ENCODE measurements around the gene VASN.

VASN gene

GRCh38 chr16:4373356-4373908, 1.8 kb downstream of the VASN start:
- DNase-seq = no peak

GRCh38 chr16:4373909-4374742, 2.5 kb downstream of the VASN start:
- DNase-seq = peak; percentile 26

GRCh38 chr16:4375717-4376116, 4.1 kb downstream of the VASN start:
- DNase-seq = no peak

DNA sequence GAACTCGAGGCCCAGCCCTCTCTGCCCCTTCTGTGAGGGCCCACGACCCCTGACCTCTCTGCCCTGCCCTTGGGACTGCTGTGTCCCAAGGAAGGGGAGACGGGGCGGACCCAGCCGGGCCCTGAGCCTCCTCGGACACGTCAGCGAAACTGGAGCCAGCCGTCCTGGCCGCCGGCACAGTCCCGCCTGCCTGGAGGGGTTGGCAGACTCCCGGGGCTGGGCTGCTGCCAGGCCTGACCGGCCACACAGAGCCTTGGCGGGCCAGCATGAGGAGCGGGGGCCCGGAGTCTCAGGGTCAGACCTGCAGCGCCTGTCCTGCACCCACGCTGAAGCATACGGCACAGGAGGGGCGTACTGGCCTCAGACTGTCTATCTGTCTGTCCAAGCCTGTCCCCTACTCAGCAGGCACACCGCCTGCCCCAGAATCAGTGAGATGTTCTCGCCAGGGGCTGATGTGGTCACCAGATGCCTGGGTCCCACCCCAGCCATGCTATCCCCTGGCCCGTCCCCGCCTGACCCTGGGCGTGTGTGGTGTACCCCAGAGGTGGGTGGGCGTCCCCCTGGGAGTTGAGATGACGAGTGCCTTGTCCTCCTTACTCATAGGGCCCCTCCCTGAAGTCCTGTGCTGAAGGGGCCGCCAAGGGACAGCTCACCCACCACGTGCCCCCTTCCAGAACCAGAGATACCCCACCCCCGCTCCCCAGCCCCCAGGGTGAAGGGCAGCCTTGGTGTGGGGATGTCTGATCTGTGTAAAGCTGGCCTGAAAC, 4.7 kb downstream of the VASN start:
- no peak for DNase-seq

- no peak for DNase-seq
These were observed 5.4 kb downstream of the VASN start for GRCh38 chr16:4376893-4377572.

GRCh38 chr16:4377573-4378154, 6.0 kb downstream of the VASN start:
- no peak for DNase-seq

DNA sequence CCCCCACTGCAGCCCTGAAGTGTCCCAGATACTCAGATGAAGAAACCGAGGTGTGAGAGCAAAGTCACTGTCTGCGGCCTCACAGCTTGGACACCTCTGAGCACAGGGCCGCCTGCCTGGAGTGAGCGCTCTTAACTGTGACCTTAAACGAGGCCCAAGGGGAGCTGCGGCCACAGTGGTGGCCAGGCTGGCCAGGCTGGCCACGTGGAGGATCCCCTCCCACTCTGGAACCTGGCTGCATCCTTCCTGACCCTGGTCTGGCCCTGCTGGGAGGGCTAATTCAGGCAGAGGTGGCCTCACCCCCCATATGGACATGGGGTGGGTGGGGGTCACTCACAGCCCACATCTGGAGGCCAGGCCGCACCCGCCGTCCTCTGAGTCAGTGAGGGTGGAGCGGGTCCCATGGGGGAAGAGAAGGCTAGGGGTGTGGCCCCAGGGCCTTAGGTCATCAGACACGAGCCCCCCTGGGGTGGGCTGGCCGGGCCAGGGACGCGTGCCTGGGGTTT, 6.6 kb downstream of the VASN start:
- no peak for DNase-seq

DNA sequence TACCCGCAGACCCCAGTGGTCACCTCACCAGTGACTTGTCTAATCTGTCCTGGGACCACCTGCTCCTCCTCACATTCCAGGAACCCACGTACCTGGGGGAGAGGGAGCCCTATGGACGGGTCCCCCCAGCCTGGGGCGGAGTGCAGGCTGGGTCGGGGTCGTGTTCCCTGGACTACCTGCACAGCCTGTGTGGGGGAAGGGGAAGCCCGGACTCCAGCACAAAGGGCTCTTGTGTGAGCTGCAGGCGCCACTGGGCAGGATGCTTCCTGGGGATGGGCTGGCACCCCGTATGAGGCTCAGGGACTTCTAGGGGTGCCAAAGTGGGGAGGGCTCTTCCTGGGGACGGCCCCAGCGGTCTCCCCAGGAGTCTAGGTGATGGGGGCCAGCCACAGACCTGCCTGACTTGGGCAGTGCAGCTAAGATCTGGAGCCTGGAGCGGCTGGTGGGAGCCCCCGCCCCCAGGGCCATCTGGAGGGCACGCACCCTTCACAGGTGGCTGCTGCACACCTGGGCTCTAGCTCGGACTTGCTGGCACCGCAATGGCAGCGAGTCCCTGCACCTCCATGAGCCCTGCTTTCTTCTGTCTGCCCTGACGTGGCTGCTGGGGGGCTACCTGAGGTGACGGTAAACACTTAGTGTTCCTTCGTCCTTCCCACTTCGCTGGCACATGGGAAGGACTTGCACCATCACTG, 7.5 kb downstream of the VASN start:
- no peak for DNase-seq

DNA sequence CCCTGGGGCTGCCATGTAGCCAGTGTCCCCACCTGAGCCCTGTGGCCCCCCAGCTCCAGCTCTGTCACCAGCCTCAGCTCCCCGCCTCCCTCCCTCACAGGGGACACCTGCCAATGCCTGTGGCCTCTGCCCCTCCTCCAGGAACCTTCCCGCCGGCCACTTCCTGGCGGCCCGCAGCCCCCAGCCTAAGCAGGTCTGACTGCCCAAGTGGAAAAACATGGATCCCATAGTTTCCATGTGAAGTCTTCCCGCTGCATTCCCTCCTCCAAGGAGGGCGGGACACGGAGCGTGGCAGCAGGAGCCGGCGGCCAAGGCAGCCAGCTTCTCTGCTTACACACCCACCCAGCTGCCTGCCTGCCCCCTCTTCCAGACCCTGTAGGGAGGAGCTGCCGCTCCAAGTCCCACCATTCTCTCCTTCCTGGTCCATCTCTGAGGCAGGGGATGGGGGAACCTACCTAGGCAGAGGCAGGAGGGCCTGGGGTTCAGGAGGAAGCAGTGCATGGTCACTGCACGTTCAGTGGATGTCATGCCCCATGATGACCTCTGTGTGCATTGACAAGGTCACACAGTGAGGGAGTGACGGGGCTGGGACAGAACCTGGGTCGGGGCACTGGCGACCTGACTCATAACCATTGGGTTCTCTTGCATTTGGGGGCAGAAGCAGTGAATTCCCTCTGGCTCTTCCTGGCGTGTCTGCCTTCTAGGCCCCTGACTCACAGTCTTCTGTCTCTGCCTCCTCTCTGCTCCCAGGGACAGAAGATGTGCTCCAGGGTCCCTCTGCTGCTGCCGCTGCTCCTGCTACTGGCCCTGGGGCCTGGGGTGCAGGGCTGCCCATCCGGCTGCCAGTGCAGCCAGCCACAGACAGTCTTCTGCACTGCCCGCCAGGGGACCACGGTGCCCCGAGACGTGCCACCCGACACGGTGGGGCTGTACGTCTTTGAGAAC, 8.7 kb downstream of the VASN start:
- no peak for DNase-seq

DNA sequence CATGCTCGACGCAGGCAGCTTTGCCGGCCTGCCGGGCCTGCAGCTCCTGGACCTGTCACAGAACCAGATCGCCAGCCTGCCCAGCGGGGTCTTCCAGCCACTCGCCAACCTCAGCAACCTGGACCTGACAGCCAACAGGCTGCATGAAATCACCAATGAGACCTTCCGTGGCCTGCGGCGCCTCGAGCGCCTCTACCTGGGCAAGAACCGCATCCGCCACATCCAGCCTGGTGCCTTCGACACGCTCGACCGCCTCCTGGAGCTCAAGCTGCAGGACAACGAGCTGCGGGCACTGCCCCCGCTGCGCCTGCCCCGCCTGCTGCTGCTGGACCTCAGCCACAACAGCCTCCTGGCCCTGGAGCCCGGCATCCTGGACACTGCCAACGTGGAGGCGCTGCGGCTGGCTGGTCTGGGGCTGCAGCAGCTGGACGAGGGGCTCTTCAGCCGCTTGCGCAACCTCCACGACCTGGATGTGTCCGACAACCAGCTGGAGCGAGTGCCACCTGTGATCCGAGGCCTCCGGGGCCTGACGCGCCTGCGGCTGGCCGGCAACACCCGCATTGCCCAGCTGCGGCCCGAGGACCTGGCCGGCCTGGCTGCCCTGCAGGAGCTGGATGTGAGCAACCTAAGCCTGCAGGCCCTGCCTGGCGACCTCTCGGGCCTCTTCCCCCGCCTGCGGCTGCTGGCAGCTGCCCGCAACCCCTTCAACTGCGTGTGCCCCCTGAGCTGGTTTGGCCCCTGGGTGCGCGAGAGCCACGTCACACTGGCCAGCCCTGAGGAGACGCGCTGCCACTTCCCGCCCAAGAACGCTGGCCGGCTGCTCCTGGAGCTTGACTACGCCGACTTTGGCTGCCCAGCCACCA, 9.7 kb downstream of the VASN start:
- DNase-seq = no peak

GRCh38 chr16:4381935-4382794, 10.5 kb downstream of the VASN start:
- no peak for DNase-seq

DNA sequence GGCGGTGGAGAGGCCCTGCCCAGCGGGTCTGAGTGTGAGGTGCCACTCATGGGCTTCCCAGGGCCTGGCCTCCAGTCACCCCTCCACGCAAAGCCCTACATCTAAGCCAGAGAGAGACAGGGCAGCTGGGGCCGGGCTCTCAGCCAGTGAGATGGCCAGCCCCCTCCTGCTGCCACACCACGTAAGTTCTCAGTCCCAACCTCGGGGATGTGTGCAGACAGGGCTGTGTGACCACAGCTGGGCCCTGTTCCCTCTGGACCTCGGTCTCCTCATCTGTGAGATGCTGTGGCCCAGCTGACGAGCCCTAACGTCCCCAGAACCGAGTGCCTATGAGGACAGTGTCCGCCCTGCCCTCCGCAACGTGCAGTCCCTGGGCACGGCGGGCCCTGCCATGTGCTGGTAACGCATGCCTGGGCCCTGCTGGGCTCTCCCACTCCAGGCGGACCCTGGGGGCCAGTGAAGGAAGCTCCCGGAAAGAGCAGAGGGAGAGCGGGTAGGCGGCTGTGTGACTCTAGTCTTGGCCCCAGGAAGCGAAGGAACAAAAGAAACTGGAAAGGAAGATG, 11.2 kb downstream of the VASN start:
- DNase-seq = no peak

GRCh38 chr16:4383591-4384444, 12.2 kb downstream of the VASN start:
- no peak for DNase-seq

- DNase-seq = no peak
These were observed 12.9 kb downstream of the VASN start for GRCh38 chr16:4384509-4384942.

GRCh38 chr16:4385066-4385788, 13.6 kb downstream of the VASN start:
- no peak for DNase-seq

- DNase-seq = no peak
These were observed 14.3 kb downstream of the VASN start for GRCh38 chr16:4385789-4386450.
